OCI-LY7 (cell line): ENCODE data around the gene LIN28A. TPM values are rescaled to one million over a fixed set of nuclear protein-coding genes. Genes with fewer than 3 reads are reported as not detected.

Source experiments
- BruUV-seq: library from RNA; stranded (reverse); fragments of 400-500 nt; replicated peaks from 2 replicates; lab custom pipeline; 2021; lab: Mats Ljungman, UMichigan
- CTCF ChIA-PET: fragments of 300-600 bp; sonication (Branson Sonifier 250); formaldehyde crosslinking; loops from one replicate; lab custom pipeline; 2022; ENCODE audit warnings: antibody characterized with exemption; ENCODE audit not compliant: unreplicated experiment; lab: Charles Lee
- POLR2A ChIA-PET: fragments of 300-600 bp; sonication (Branson Sonifier 250); formaldehyde crosslinking; loops from one replicate; lab custom pipeline; 2022; ENCODE audit warnings: antibody characterized with exemption; lab: Charles Lee
- DNase-seq: peaks from one replicate; pipeline ENCODE4 v3.0.0-alpha.2; 2015; ENCODE audit warnings: low spot score
- H2AFZ ChIP-seq: fragments of 200-600 bp; sonication (generic), shearing (Covaris generic); 2 replicates; pipeline ENCODE4 v1.6.1; 2014; ENCODE audit warnings: mild to moderate bottlenecking, antibody characterized with exemption, low read length, moderate library complexity
- H3K27ac ChIP-seq: fragments of 200-600 bp; sonication (generic); 2 replicates; pipeline ENCODE4 v1.5.1; 2014; ENCODE audit warnings: mixed run types, low read depth, mild to moderate bottlenecking, moderate library complexity, low read length, inconsistent platforms; ENCODE audit not compliant: poor library complexity, severe bottlenecking
- H3K36me3 ChIP-seq: fragments of 200-600 bp; sonication (generic); 2 replicates; pipeline ENCODE4 v1.6.1; 2014; ENCODE audit warnings: mild to moderate bottlenecking, antibody characterized with exemption, low read length, moderate library complexity, mixed read lengths; ENCODE audit not compliant: insufficient read depth
- H3K4me1 ChIP-seq: fragments of 200-600 bp; sonication (generic); 2 replicates; pipeline ENCODE4 v1.5.1; 2014; ENCODE audit warnings: mild to moderate bottlenecking, low read length; ENCODE audit not compliant: insufficient read depth, poor library complexity, severe bottlenecking
- H3K4me2 ChIP-seq: fragments of 200-600 bp; sonication (generic); 2 replicates; pipeline ENCODE4 v1.6.1; 2014; ENCODE audit warnings: mild to moderate bottlenecking, low read length
- H3K4me3 ChIP-seq: fragments of 200-600 bp; sonication (generic); 2 replicates; pipeline ENCODE4 v1.5.1; 2014; ENCODE audit warnings: mild to moderate bottlenecking, low read depth, low read length; ENCODE audit not compliant: poor library complexity, severe bottlenecking
- H3K79me2 ChIP-seq: fragments of 200-600 bp; sonication (generic); 2 replicates; pipeline ENCODE4 v1.6.1; 2016; ENCODE audit warnings: low read depth, mild to moderate bottlenecking, low read length, moderate library complexity, mixed read lengths; ENCODE audit not compliant: insufficient read depth
- H3K9me2 ChIP-seq: fragments of 200-600 bp; sonication (generic); 2 replicates; pipeline ENCODE4 v1.6.1; 2016; ENCODE audit warnings: mild to moderate bottlenecking, low read length, mixed read lengths; ENCODE audit not compliant: insufficient read depth
- H3K9me3 ChIP-seq: fragments of 200-600 bp; sonication (generic); 2 replicates; pipeline ENCODE4 v1.6.1; 2014; ENCODE audit warnings: mild to moderate bottlenecking, mixed run types, low read length, mixed read lengths
- H4K20me1 ChIP-seq: fragments of 200-600 bp; sonication (generic); 2 replicates; pipeline ENCODE4 v1.6.1; 2014; ENCODE audit warnings: mild to moderate bottlenecking, antibody characterized with exemption, low read length, moderate library complexity, mixed read lengths; ENCODE audit not compliant: insufficient read depth
- EZH2phosphoT487 ChIP-seq: fragments of 200-600 bp; sonication (generic); IDR thresholded peaks from 2 replicates; pipeline ENCODE4 v1.6.1; 2018; ENCODE audit warnings: low read depth, borderline replicate concordance, mild to moderate bottlenecking, mixed run types, antibody characterized with exemption, low read length, moderate library complexity, mixed read lengths
- intact Hi-C: fragments of 100-400 bp; cut with micrococcal nuclease; formaldehyde crosslinking; loops from one replicate; pipeline ENCODE4 v1.10.0; 2022; ENCODE audit not compliant: unreplicated experiment
- total RNA-seq, 2 experiments: library from RNA; depleted of rRNA in 1 of 2; stranded (reverse); fragments of >200 nt in 1 of 2; shearing (Covaris generic) in 1 of 2; gene quantifications; 2 replicates each; pipeline ENCODE4 v1.2.3, GENCODE V29; 2014 to 2022
- TF ChIP-seq, protein P1 (sequence below): fragments of 200-600 bp; sonication (generic); conservative IDR thresholded peaks from 2 replicates; pipeline ENCODE4 v1.5.1; 2014; ENCODE audit warnings: mild to moderate bottlenecking, antibody characterized with exemption, low read length, moderate library complexity, mixed read lengths

LIN28A gene
- total RNA-seq, 2 experiments from 2014 or later = not detected

GRCh38 chr1:26475989-26476388 lies 65.4 kb downstream of the LIN28A start:
- Histone ChIP-seq H3K36me3 (peaks cover 46% of the 10 kb centered on the region), H3K4me3 (no peak overlapping the region), H3K4me1 (peaks cover 45% of the 10 kb centered on the region), H3K9me3 (no peaks in the 10 kb centered on the region), H3K4me2 (0 out of 2 replicates have a peak overlapping the region, but pooled peaks have one; percentile 11), H4K20me1 (peaks cover 18% of the 10 kb centered on the region), H3K9me2 (no peaks in the 10 kb centered on the region), H3K79me2 (peaks cover 20% of the 10 kb centered on the region), H2AFZ (no peak overlapping the region), H3K27ac (no peak overlapping the region)
- BruUV-seq = no TSS peak
- TF ChIP-seq, protein P1, sequence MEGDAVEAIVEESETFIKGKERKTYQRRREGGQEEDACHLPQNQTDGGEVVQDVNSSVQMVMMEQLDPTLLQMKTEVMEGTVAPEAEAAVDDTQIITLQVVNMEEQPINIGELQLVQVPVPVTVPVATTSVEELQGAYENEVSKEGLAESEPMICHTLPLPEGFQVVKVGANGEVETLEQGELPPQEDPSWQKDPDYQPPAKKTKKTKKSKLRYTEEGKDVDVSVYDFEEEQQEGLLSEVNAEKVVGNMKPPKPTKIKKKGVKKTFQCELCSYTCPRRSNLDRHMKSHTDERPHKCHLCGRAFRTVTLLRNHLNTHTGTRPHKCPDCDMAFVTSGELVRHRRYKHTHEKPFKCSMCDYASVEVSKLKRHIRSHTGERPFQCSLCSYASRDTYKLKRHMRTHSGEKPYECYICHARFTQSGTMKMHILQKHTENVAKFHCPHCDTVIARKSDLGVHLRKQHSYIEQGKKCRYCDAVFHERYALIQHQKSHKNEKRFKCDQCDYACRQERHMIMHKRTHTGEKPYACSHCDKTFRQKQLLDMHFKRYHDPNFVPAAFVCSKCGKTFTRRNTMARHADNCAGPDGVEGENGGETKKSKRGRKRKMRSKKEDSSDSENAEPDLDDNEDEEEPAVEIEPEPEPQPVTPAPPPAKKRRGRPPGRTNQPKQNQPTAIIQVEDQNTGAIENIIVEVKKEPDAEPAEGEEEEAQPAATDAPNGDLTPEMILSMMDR = no peak
- TF ChIP-seq EZH2phosphoT487 = no peak
- intact Hi-C loops = no loop called here
- POLR2A ChIA-PET = interaction anchor here (0.5 kb wide), 1 partner anchor 231 kb away, joined by 3 read pairs; no protein-coding TSS in a partner anchor
- no peak for DNase-seq
- CTCF ChIA-PET = no interaction called here

DNA sequence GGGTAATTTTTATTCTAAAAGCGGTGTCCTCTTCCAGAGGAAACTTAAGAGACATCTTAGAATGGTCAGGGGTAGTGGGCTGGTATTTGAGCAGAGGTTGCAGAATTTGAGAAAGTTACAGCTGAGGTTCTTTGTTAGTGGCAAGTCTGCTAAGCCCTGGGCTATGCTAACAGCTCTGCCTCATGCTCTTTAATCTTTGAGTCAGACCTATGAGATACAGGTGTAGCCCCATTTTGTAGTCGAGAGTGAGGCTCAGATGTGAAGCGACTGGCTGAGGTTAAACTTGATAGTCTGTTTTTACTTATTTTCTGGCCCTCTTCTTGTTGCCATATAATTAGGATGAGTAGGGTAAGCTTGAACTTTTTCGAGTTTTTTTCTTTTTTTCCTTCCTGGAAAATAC lies 66.3 kb downstream of the LIN28A start:
- intact Hi-C loops = no loop called here
- H3K9me2 ChIP-seq = no peaks in the 10 kb centered on the region
- ChIA-PET CTCF (no interaction called here), POLR2A (no interaction called here)
- no peak overlapping the region for H2AFZ ChIP-seq
- peaks cover 39% of the 10 kb centered on the region for H3K4me1 ChIP-seq
- H3K36me3 ChIP-seq = peaks cover 46% of the 10 kb centered on the region
- H3K4me3 ChIP-seq = no peak overlapping the region
- BruUV-seq = no TSS peak
- peak overlapping the region; percentile 11; the same call in 1 of the 2 replicates for H3K4me2 ChIP-seq
- H3K79me2 ChIP-seq = peaks cover 20% of the 10 kb centered on the region
- peak overlapping the region; percentile 45 for H3K27ac ChIP-seq
- DNase-seq = no peak
- peaks cover 18% of the 10 kb centered on the region for H4K20me1 ChIP-seq
- no peak for TF ChIP-seq EZH2phosphoT487
- TF ChIP-seq, protein P1 = no peak
- H3K9me3 ChIP-seq = no peaks in the 10 kb centered on the region

DNA sequence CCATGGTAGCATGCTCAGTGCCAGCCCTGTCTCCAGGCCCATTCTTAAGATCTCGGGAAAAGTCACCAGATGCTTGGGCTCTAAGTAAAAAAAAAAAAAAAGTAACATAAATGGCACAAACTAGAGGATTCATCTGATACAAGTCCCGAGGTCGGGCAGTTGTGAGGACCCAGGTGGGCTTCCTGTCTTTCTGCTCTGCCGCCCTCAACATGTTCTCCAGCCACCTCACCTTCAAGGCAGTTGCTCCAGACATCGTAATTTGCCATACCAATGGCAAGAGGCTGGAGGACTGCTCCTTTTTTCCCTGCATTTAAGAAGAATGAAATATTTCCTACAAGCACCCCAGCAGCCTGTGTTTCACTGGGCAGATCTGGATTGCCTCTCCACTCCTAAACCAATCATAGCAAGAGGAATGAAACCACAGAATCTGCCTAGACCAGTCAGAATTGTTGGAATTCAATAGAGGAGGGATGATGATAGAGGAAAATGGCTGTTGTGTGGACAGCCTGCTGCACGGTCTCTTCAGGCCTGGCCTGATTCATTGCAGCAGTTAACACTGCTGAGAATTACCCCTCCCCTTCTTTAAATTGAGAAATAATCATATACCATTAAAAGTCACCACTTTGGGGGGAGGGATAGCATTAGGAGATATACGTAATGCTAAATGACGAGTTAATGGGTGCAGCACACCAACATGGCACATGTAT lies 67.0 kb downstream of the LIN28A start:
- Histone ChIP-seq H3K36me3 (peaks cover 44% of the 10 kb centered on the region), H3K4me2 (0 out of 2 replicates have a peak overlapping the region, but pooled peaks have one; percentile 11), H3K9me3 (no peaks in the 10 kb centered on the region), H3K4me1 (peaks cover 39% of the 10 kb centered on the region), H3K9me2 (no peaks in the 10 kb centered on the region), H3K79me2 (peaks cover 20% of the 10 kb centered on the region), H3K27ac (peak overlapping the region; percentile 45), H2AFZ (no peak overlapping the region), H3K4me3 (no peak overlapping the region), H4K20me1 (peaks cover 18% of the 10 kb centered on the region)
- CTCF ChIA-PET = no interaction called here
- peak; percentile 38 for DNase-seq
- intact Hi-C loops = no loop called here
- POLR2A ChIA-PET = no interaction called here
- no peak for TF ChIP-seq EZH2phosphoT487
- TF ChIP-seq, protein P1 = no peak
- no TSS peak for BruUV-seq
